HG03103 (cell line): ENCODE data around the gene OR51B6.
A peak's percentile ranks its signal among the peaks of the same experiment; 100 is the strongest.
"Not testable (repeated sequence)": the region's sequence is repeated elsewhere in the genome, so short reads cannot be mapped to it uniquely, and the experiment has no call there.

Experiments used
- ATAC-seq: cut with Tn5 transposase; IDR thresholded peaks from one replicate; pipeline ENCODE4 v1.9.1; 2021; ENCODE audit warnings: low read depth; ENCODE audit not compliant: unreplicated experiment

The OR51B6 gene

GRCh38 chr11:5363679-5364078 is 12.4 kb downstream of the OR51B6 start:
- ATAC-seq: no peak

- ATAC-seq: no peak
Observed at GRCh38 chr11:5364214-5364613, 12.9 kb downstream of the OR51B6 start.

GRCh38 chr11:5366365-5366764 is 15.1 kb downstream of the OR51B6 start:
- not testable (repeated sequence) for ATAC-seq

GRCh38 chr11:5366856-5367255 is 15.5 kb downstream of the OR51B6 start:
- no peak for ATAC-seq

- ATAC-seq: no peak
Observed at GRCh38 chr11:5367448-5368074, 16.3 kb downstream of the OR51B6 start.

- no peak for ATAC-seq
Observed at GRCh38 chr11:5368502-5369043, 17.3 kb downstream of the OR51B6 start.

- ATAC-seq: peak; percentile 53
Observed at GRCh38 chr11:5369789-5370188, 18.5 kb downstream of the OR51B6 start.

- peak; percentile 95 for ATAC-seq
Observed at GRCh38 chr11:5380740-5381342, 29.5 kb downstream of the OR51B6 start.

- no peak for ATAC-seq
Observed at GRCh38 chr11:5383576-5383975, 32.3 kb downstream of the OR51B6 start, which contains the start of gene OR51M1. OR51M1 (plus strand) TSS chr11:5383812; CDS start chr11:5389399, 5,587 bp downstream.

- ATAC-seq: no peak
Observed at GRCh38 chr11:5384335-5384734, 33.0 kb downstream of the OR51B6 start.

- no peak for ATAC-seq
Observed at GRCh38 chr11:5390210-5390609, 38.9 kb downstream of the OR51B6 start.

GRCh38 chr11:5394091-5394490 is 42.8 kb downstream of the OR51B6 start:
- no peak for ATAC-seq

- ATAC-seq: no peak
Observed at GRCh38 chr11:5398936-5399335, 47.6 kb downstream of the OR51B6 start.
